ENCODE data around the gene EPS8.

DNA sequence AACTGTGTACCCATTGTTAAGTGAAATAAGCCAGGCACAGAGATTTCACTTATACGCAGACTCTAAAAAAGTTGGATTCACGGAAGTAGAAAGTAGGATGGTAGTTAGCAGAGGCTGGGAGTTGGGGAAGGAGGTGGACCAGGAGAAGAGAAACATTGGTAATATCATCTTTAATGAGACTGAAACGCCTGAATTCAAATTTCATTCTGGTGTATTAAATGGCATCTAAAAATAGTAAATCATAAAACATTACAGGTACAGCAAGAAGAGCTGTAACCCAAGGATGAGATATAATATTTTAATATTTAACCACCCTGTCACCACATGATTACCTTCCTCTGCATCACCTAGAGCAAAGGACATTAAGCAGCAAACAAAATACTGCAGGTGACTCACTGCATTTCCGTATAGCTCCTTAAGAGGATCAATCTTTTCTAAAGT, 99.4 kb downstream of the EPS8 start:
- TF ChIP-seq GATA2 (IDR thresholded peaks at IDR 0.05; ENCODE audit: low read depth, low read length) (no peak), GATA3 (IDR thresholded peaks at IDR 0.05; ENCODE audit: low read depth, low read length) (no peak)

Measured in SH-SY5Y (cell line).